ENCODE data around the gene ECE1.
"Not testable (repeated sequence)": the region's sequence is repeated elsewhere in the genome, so short reads cannot be mapped to it uniquely, and the experiment has no call there.

ECE1 gene

DNA sequence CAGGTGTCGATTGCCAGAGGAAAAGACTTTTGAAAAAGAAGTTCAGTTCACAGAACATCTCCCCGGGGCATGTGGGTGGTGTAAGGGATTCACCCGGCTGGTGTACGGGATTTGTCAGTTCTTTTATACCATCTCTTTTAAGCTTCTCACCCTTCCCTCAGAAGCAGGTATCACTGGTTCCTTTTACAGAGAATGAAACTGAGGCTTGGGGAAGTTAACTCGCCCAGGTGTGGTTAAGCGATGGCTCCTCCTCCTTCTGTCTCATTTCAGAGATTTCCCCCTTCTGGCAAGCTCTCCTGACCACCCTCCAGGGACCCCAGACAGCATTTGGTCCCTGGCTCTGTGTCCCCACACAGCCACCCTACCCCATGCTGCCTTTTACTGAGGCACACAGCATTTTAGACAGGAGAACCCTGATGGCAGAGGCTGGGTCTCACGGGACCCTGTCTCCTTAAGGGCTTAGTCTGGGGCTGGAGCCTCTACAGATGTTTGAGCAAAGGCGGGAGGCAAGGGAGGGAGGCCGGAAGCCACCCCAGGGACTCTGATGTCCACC lies 2.8 kb upstream of the ECE1 start:
- DNase-seq (ENCODE audit: low read depth in 1 of 2, low spot score in 1 of 2), result peak in 1 of 2 donors; percentile 21

DNA sequence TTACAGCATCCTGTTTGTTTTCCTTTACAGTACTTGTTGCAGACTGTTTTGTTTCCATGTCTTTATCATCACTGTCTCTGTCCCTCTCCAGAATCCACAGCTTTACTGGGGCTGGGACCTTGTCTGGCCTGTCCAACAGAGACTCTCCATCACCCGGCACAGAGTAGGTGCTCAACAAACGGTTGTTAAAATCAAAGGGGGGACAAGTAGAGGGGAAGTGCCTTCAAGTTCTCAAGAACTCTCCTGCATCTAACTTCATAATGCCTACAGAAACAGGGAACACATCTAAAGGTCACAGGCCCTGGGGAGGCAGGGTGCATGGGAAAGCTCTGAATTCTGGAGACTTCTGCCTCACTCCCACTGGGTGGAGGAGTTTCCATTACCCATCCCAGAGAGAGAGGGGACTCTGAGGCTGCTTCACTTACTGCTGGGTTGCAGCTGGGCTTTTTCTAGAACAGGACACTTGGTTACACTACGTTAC lies 2.3 kb upstream of the ECE1 start:
- no peak for DNase-seq (ENCODE audit: low read depth in 1 of 2, low spot score in 1 of 2)

DNA sequence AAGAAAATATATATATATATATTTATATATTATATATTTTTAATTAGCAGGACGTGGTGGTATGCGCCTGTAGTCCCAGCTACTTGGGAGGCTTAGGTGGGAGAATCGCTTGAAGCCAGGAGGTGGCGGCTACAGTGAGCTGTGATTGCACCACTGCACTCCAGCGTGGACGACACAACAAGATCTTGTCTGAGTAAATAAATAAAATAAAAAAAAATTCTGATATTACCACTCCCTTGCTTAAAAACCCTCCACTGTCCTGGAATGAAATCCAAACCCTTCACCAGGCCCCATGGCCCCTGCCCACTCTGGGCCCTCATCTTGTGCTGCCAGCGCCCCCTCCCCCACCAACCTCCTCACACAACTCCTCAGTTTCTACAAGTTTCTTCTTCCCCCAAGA lies 1.7 kb upstream of the ECE1 start:
- no peak for DNase-seq (ENCODE audit: low read depth in 1 of 2, low spot score in 1 of 2)

DNA sequence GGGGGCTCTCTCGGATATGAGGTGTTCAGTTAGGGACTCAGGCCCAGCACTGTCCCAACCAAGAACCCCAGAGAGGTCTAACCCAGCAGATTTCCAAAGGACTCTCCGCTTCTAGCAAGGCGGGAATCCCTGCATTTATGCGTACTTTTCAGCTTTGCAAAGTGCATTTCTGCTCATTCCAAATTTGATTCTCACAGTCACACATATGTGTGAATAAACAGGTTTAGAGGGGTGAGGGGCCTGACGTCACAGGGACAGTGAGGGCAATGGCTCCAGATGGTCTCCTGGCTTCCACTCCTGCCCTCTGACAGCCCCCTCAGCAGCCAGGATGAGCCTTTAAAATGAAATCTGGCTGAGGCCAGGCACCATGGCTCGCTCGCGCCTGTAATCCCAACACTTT lies 921 bp upstream of the ECE1 start:
- DNase-seq (ENCODE audit: low read depth in 1 of 2, low spot score in 1 of 2), result no peak

DNA sequence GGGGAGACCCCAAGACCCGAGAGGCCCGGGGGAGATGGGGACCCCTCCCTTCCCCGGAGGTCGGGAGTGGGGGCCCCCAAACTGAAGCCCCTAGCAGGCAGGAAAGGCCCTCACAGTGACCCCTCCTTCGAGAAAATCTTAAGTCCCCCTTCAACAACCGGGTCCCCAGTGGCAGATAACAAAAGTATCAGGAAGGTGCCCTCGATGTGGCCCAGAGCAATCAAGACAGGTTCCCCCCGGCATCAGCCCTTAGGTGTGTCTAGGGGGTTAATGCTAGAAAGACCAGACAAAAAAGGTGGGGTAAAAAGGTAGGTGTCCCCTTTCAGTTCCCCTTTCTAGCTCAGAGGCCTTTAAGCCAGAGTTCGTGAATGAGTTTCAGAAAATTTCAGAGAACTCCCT lies 282 bp upstream of the ECE1 start:
- DNase-seq (ENCODE audit: low read depth in 1 of 2, low spot score in 1 of 2), result no peak

DNA sequence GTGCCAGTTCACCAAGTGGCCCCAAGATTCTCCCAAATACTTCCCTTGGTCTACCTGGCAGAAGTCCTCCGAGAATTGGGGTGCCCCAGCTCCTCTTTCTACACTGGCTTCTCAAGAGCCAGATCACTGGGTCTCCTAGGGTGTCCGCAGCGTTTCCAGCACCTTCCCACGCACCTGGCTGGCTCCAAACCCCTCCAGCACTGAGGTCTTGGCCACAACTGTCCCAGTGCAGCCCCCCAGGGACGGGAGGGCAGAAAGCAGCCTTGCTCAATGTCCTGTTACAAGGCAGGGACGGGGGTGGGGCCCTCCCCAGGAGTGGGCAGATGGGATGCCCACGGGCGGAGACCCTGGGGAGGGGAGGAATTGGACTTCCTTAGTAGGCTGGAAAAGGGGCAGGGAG lies 1.1 kb downstream of the ECE1 start:
- DNase-seq (ENCODE audit: low read depth in 1 of 2, low spot score in 1 of 2), result no peak

DNA sequence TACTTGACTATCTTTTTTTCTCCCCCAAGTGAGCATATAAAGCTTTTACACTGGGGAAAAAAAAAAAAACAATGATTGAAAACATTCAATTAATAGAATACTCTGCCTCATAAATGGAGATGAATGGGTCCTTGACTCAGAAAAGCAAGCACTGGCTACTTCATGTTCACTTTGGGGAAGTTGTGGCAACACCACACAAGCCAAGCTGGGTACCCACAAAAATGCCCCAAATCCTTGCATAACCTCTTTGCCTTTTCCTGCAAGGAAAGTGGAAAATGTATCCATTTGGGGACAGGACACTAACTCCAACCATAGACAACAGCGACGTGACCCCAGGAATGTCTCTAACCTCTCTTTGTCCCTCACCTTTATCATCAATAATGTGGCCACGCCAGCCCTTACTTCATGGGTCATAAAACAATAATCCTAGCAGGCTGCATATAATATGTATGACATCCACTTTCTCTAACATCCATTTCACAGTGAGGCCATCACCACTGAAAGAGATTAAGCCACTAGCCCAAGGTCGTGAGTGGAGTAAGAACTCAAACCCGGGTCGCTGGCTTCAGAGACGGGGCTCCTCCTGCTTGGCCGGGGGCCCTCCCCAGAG lies 2.3 kb downstream of the ECE1 start:
- no peak for DNase-seq (ENCODE audit: low read depth in 1 of 2, low spot score in 1 of 2)

DNA sequence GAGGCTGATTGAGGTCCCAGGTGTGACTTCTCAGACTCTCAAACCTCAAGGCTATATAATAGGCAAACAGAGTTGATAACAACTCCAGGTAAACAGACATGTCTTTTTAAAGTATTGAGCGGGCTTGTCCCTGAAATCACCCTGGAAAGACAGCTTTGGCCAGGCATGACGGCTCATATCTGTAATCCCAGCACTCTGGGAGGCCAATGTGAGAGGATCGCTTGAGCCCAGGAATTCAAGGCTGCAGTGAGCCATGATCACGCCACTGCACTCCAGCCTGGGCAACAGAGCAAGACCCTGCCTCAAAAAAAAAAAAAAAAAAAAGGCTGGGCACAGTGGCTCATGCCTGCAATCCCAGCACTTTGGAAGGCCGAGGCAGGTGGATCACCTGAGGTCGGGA lies 4.9 kb downstream of the ECE1 start:
- DNase-seq (ENCODE audit: low read depth in 1 of 2, low spot score in 1 of 2), result not testable (repeated sequence)

DNA sequence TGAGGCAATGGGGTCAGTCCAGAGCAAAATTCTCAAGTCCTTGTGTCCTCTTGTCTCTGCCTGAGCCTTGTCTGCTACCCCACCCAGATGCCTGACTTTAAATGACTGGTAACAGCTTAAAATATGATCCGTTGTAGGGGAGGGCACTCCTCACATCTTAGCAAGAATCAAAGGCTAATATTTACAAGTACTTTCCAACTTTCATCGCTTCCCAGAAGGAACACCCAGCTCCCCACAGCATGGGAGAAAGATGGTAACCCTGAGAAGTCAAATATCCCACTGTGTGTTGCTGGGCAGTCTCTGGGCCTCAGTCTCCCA lies 5.2 kb downstream of the ECE1 start:
- no peak for DNase-seq (ENCODE audit: low read depth in 1 of 2, low spot score in 1 of 2)

DNA sequence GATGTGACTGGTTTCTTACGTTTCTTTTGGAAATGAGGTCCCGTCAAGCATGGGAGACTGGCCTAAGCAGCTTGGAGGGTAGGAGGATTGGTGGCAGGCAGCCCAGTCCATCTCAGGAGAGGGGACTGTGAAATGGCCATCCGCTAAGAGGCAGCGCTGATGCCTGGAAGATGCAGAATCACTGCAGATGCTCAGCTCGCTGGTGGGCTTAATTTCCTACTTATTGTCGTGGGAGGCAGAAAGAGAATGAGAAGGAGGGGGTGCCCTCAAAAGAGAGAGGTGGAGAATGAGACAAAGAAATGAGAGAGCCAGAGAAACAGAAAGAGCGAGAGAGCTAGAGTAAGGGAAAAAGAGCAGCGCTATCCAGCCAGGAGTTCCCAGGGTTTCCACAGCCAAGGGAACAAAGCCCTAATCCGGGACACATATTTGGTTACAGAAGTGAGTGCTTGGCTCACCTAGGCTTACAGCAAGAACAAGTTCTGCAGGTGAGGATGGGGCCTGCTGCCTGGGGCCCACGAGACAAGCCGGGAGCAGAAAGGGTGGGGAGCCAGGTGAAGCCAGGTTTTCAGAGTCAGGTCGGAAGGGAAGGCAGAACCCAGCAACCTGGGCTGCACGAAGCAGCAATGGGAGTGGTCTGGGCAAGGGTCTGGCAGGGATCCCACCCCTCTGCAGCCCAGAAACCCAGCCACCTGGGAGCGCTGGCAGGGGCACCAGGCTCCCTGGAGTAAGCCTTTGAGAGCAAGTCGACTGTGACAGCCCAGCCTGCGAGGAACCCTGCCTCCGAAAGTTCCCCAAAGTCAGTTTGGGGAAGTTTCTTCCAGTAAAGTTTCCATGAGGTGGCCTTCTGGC lies 5.8 kb downstream of the ECE1 start:
- no peak for DNase-seq (ENCODE audit: low read depth in 1 of 2, low spot score in 1 of 2)

DNA sequence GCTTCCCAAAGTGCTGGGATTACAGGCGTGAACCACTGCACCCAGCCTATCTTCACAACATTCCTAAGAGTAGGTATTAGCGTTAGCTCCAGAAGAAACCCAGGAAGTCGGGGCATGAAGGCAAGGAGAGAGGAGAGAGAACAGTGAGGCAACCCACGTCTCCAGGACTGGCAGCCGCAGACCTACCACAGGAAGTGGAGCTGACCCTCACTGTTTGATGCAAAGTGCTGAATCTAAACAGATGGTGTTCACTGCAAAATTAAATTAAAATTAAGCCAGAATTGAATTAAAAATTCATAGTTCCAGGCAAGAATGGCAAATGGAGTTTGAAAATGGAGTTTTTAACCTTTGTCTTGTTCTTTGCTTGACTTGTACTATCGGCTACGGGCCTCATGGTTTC lies 6.7 kb downstream of the ECE1 start:
- no peak for DNase-seq (ENCODE audit: low read depth in 1 of 2, low spot score in 1 of 2)

DNA sequence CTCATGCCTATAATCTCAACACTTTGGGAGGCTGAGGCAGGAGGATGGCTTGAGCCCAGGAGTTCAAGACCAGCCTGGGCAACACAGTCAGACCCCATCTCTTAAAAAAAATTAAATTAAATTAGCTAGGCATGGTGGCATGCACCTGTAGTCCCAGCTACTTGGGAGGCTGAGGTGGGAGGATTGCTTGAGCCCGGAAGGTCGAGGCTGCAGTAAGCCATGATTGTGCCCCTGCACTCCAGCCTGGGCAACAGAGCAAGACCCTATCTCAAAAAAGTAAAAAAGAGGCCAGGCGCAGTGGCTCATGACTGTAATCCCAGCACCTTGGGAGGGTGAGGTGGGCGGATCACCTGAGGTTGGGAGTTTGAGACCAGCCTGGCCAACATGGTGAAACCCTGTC lies 8.2 kb downstream of the ECE1 start:
- DNase-seq (ENCODE audit: low read depth in 1 of 2, low spot score in 1 of 2), result not testable (repeated sequence)

DNA sequence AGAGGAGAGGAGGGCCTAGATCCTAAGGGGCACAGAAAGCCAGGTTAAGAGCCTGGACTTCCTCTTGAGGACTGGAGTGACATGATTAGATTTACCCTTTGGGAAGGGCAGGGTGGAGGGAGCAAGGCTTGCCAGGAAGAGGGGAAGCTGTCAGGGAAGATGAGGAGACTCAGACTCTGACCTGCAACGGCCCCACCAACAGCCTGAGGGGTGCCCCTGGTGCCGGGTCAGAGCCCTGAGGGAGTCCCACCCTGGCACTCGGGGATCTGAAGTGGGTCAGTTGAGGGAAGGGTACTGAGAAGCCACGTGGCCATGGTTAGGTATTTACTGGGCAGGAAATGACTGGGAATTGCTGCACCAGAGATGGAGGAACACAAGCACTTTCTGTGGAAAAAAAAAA lies 9.8 kb downstream of the ECE1 start:
- DNase-seq (ENCODE audit: low read depth in 1 of 2, low spot score in 1 of 2), result no peak

DNA sequence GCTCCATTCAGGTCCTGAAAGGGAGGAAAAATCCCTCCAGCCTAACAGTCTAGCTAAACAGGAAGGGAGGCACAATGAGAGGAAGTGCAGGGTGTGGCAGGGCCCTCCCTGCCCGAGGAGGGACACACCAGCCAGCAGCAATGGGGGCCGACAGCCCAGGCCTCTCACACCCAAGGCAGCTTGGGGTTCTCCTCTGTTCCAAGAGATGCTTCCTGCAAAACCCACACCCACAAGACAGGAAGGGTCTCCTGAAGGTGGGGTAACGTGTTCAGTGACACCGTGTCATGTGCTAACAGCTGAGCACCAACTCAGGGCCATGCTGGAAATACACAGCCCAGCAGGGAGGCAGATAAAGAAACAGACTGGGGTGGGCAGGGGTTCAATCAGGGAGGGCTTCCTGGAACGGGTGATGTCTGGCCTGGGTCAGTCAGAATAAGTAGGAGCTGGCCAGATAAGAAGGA lies 10.2 kb downstream of the ECE1 start:
- no peak for DNase-seq (ENCODE audit: low read depth in 1 of 2, low spot score in 1 of 2)

DNA sequence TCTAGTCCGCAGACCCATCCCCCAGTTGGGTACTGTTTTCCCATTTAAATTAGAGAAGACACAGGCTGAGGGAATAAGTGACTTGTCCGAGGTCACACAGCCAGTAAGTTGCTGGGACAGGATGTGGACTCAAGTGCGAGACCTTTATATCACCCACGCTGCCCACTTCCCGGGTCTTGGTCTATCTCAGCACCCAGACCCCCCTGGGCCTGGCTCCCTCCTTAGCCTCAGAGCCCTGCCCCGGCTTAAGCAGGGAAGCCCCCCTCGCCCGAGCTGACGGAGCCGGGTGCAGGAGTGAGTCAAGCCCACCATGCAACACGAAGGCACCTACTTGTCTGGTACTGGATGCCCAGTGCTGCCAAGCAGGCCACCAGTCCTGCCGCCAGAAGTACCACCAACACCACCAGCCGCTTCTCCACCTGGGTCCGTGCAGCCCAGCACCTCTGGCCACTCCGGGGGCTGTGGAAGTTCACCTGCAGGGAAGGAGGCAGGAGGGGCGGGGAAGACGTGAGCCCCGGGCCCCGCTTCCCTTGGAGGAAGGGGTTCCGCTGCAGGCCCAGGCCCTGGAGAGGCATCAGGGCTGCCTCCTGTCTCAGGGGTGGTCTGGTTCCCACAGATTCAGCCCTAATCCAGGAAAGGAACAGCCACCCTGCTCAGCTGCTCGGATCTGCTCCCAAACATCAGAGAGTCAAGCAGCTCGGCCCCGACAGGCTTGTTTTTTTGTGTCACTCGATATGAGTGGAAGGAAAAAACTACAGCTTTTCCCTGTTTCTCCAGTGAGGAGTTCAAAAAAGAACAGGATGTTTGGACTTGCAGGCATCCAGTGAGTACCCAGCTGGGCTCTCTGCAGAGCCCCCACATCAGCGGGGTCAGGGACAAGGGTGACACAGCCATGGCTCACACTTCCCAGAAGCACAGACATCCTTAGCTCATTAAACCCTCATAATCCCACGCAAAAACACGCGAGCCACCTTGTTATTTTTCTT lies 11.1 kb downstream of the ECE1 start:
- no peak for DNase-seq (ENCODE audit: low read depth in 1 of 2, low spot score in 1 of 2)

DNA sequence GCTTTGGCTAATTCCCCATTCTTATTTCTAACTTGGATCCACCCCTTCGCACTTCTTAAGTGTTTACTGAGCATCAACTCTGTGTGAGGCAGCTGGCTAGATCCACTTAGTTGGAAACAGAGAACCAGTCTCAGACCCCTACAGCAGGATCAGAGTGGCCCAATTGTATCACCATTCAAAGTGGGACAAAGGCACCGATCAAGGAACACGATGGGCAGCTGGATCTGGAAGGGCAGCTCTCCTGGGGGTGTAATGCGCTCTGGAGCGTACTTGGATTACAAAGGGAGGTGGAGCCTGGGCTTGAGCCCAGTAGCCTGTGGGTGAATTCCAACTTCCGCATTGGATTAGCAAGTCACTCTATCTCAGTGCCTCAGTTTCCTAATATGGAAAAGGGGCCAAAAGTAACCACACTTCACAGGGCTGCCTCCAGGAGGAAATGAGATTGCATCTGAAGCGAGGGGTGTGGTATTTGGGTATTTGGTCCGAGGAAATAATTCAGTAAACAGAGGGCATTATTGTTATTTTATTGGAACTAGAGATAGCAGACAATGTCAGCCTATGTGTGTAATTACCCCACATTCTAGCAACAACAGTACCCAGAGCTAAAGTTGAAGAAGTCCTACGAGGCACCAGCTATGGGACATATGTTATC lies 11.9 kb downstream of the ECE1 start:
- DNase-seq (ENCODE audit: low read depth in 1 of 2, low spot score in 1 of 2), result no peak

DNA sequence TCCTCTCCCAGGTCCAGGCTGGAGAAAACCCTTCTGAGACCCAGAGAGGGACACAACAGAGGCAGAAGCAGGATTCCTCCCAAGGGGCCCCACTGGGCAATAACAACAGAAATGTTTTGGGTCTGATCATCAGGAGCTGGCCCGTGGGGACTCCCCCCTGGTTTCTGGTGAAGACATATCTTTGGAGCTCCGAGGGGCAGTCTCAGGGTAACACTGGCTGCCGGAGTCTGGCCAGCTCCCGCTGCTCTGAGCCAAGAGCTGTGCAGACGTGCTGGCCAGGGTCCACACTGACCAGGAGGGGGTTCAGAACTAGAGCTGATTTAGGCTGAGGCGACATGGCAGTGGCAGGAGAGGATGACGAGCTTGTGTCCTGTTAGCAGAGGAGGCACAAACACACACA lies 13.1 kb downstream of the ECE1 start:
- no peak for DNase-seq (ENCODE audit: low read depth in 1 of 2, low spot score in 1 of 2)

DNA sequence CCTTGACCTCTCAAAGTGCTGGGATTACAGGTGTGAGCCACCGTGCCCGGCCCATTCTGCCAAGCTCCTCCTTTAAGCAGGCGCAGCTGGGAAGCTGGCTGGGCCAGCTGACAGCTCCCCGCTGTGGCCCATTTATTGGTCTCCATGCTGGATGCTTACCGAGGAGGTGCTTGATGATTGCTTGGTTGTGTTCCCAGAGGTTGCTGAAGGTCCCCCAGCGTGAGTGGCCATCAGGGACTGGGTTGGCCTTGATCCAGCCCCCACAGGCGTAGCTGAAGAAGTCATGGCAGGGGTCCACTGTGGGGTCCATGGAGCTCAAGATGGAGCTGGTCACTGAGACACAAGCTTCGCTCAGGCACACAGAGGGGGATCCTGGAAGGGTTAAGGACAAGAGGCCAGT lies 17.7 kb downstream of the ECE1 start:
- no peak for DNase-seq (ENCODE audit: low read depth in 1 of 2, low spot score in 1 of 2)

DNA sequence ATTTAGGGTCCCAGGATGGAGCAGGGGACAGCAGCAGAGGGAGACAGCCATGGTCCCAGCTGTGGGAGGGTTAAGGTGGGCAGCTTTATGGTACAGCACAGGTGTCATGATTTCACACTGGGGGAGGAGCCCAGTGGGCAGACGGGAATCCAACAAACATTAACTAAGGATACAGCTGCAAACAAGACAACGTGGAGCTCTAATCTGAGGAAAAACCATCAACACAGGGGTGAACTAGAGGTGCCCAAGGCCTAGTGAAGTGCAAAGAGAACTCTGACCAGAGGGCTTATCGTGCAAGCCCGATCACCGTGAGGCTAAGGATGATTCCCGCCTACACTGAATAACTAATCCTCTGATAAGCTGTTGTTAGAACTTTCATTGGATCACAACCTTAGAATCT lies 18.7 kb downstream of the ECE1 start:
- no peak for DNase-seq (ENCODE audit: low read depth in 1 of 2, low spot score in 1 of 2)

DNA sequence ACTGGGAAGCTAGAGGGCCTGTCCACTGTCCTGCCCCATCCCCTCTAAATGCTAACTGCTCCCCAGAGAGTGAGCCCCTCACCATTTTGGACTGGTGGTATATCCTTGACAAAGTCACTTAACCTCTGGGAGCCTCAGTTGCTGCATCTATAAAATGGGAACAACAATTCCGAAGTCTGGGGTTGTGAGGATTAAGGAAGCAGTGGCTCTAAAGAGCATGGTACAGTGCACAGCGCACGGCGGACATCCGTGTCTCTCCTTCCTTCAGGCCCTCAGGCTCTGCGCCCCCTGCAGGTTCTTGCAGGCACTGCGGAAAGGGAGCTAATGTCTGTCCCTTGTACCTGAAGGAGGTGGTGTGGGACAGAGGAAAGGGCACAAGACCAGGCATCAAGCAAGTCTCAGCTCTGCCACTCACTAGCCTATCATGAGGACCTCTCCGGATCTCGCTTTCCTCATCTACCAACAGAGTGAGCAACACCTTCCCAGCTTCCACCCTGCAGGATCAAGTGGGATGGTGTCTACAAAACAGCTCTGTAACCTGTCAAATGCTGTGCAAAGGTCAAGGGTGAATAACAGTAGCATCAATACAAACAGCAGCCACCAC lies 20.1 kb downstream of the ECE1 start:
- DNase-seq (ENCODE audit: low read depth in 1 of 2, low spot score in 1 of 2), result peak; percentile 68 to 75

Data from activated T-helper 1 cell treated with anti-CD3 and anti-CD28 coated beads, Interleukin-2, amount 50 U/mL, for 16 hours (primary cell).